GM21515 (cell line): ENCODE data around the gene ENOSF1.
"Not testable (repeated sequence)": the region's sequence is repeated elsewhere in the genome, so short reads cannot be mapped to it uniquely, and the experiment has no call there.

Experiments used
- ATAC-seq: cut with Tn5 transposase; IDR thresholded peaks from one replicate; pipeline ENCODE4 v1.9.1; 2021; ENCODE audit not compliant: unreplicated experiment

Gene ENOSF1, protein sequence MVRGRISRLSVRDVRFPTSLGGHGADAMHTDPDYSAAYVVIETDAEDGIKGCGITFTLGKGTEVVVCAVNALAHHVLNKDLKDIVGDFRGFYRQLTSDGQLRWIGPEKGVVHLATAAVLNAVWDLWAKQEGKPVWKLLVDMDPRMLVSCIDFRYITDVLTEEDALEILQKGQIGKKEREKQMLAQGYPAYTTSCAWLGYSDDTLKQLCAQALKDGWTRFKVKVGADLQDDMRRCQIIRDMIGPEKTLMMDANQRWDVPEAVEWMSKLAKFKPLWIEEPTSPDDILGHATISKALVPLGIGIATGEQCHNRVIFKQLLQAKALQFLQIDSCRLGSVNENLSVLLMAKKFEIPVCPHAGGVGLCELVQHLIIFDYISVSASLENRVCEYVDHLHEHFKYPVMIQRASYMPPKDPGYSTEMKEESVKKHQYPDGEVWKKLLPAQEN

DNA sequence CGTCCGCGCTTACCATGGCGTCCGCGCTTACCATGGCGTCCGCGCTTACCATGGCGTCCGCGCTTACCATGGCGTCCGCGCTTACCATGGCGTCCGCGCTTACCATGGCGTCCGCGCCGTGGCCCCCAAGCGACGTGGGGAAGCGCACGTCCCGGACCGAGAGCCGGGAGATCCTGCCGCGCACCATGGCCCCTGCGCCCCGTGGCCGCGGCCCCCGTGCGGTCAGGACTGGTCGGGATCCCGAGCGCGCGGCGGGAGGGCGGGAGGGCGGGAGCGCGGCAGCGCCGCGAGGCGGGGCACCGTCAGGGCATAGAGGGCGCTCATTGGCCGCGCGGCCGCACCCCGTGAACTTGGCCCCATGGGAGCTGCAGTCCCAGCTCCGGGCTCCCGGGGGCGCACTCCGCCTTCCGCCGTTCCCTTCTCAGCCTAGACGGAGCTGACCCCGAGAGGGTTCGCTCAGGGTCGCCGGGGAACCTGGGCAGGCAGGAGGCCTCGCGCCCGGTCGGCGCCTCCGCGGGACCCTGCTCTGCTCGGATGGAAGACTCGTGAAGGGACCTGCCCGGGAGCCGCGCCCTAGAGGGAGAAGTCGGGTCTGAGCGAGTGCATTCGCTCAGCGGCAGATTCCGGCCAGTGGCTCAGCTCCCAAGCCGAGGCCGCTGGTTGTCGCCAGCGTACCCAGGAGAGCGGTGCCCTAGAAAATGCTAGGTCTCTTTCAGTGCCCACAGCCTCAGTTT, at the start of gene ENOSF1:
Gene ENOSF1, minus strand, starts transcription at position 230 of the 734 bp plus-strand sequence. Its CDS starts 43 bp downstream, at position 187.
- ATAC-seq, result peak; percentile 86

DNA sequence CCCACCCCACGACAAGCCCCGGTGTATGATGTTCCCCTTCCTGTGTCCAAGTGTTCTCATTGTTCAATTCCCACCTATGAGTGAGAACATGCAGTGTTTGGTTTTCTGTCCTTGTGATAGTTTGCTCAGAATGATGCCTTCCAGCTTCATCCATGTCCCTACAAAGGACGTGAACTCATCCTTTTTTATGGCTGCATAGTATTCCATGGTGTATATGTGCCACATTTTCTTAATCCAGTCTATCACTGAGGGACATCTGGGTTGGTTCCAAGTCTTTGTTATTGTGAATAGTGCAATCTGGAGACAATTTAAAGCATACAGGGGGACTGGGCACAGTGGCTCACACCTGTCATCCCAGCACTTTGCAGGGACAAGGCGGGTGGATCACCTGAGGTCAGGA, 47.4 kb upstream of the ENOSF1 start:
- not testable (repeated sequence) for ATAC-seq

DNA sequence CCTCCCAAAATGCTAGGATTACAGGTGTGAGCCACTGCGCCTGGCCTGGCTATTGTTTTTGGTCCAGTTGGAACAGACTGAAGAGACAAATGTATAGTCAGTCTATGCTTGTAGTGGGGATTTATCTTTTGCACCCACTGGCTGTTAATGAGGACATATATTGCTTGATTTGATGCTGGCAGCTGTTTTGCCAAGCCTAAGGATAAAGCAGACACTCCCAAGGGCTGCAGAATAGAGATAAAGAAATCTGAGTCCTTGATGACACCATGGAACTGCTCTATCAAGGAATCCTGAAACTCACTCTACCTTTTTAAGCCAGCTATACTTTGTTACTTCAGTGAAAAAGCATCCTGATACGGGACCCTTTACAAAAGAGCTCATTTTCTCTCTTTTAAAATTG, 43.1 kb upstream of the ENOSF1 start:
- no peak for ATAC-seq

DNA sequence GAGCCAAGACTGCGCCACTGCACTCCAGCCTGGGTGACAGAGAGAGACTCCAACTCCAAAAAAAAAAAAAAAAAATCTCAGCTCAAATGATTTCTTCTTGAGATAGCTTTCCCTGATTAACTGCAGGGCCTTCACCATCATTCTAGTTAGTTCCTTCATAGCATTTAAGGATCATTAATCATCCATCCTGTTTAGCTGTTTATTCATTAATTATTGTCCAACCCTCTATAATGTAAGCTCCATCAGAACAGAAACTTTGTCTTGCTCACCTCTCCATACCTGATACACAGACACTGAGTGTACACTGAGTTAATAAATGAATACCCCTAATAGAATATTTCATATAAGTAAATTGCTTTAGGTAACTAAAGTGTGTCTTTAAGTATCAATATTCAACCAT, 42.2 kb upstream of the ENOSF1 start:
- no peak for ATAC-seq

DNA sequence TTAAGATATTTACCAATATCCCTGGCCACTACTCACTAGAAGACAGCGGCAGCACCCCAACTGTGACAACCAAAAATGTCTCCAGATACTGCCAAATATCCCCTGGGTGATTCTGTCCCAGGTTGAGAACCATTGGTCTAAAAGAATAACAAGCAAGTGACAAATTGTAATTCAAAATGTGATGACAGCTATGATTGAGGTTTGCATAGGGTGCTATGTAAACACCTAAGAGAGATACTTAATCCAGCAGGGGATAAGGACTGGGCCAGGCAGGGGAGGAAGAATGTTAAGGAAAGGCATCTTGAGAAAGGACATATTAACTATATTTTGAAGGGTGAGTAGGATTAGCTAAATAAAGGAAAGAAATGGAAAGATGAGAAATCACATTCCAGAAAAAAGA, 38.0 kb upstream of the ENOSF1 start:
- ATAC-seq, result no peak

DNA sequence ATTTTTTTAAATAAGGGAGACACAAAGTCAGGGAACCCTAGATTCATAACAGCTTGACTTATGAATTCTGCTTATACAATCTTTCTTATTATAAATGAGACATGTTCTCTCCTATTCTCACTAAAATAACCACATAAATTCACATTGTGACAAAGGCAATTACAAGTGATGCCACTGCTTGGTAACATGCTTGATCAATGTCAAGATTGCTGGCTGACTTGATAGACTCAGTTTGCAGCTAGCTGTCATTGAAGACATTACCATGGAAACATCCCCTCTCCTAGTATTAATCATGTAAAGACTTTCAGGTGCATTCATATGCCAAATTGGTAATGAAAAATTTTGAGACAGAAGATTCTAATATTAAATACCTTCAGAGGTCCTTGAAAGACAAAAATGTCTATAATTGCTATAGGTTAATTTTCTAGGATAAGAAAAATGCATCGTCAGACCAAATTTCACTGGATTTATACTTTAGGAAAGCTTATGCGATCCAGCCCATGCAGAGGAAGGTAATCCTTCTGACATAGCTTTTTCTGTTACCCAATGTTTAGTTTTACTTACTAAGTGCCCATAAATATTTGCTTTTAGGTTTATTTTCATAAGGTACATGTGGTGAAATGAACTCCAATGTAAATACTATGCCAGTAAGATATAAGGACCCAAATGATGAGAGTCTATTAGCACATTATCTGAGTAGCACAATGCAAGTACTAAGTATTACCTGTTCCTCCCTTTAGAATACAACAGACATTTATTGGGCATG, 32.6 kb upstream of the ENOSF1 start:
- no peak for ATAC-seq

DNA sequence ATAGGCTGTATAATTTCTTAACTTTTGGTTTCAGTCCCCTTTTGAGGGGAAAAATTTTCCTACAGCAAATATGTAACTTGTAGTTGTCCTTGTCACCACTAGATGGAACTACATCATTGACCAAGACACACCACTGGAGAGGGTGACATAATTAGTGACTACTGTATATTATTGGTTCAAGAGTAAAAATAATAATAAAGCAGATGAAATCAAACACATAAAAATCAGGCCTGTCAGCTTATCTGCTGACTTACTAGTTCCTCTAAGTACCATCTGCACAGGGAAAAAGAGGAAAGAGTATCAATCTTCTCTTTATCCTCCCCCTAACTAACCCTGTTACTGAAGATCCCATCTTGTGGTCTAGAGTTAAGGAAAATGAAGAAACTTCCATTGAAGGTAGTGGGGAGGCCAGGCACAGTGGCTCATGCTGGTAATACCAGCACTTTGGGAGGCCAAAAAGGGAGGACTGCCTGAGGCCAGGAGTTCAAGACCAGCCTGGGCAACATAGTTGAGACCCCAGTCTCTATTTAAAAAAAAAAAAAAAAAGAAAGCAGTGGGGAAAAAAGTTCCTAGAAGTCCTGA, 29.6 kb upstream of the ENOSF1 start:
- peak; percentile 75 for ATAC-seq

DNA sequence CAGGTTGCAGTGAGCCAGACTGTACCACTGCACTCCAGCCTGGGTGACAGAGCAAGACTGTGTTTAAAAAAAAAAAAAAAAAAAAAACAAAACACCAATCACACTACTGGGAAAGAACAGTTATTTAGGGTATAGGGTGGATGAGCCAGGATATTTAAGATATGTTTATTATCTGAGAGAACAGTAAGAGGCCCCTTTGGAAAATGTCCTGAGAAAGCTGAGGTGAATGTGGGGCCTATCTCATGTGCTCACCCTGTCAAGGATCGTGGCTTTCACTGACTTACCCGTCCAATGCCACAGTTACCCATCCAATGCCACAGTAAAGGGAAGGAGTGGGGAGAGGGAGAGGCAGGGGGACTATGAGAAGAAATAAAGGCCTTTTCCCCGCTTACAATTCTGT, 19.9 kb upstream of the ENOSF1 start:
- ATAC-seq, result no peak

DNA sequence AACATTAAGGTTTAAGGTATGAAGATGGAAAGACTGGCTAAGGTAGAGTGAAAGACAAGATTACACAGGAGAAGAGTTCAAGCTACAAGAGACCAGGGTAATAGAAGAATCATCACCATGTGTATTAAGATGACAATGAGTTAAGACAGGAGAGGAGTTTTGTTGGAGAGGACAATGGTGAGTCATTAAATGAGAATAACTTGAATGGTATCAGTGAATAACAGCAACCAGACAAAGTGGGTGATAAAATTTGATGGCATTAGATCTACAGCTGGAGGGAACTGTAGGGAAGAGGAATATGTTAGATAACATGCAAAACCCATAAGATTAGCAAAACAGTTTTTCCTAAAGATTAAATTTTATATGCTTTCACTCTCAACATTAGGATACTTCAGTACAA, 18.8 kb upstream of the ENOSF1 start:
- ATAC-seq, result no peak

DNA sequence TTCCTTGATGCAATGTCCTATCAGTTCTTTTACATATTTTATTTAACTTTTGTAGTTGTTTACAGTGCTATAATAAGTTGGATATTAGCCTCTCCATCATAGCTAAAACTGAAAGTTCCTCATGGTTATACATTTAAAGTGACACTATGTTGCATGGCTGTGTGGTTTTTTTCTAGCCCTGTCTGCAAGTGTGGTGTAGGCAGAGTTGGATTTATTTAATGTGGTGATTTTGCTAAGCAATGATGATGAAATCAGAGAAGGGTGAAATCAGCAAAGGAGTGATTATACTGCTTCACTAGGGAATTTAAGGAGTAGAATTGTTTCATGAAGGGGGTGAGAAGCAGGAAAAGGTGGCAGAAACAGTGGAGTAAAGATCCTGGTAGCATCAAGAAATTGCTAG, 18.3 kb upstream of the ENOSF1 start:
- no peak for ATAC-seq

DNA sequence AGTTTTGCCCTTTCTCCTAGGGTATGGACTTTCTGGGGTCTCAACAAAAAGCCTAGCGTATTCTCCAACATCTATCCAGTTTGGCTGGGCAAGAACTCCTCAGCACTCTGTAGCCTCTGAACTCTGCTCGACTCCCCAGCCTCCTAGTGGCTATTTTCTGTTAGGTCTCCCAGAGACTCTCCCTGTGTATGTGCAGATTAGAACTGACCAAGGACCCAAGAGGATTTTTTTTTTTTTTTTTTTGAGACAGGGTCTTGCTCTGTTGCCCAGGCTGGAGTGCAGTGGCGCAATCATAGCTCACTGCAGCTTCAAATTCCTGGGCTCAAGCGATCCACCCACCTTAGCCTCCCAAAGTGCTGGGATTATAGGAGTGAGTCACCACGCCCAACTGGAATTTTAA, 17.7 kb upstream of the ENOSF1 start:
- not testable (repeated sequence) for ATAC-seq

DNA sequence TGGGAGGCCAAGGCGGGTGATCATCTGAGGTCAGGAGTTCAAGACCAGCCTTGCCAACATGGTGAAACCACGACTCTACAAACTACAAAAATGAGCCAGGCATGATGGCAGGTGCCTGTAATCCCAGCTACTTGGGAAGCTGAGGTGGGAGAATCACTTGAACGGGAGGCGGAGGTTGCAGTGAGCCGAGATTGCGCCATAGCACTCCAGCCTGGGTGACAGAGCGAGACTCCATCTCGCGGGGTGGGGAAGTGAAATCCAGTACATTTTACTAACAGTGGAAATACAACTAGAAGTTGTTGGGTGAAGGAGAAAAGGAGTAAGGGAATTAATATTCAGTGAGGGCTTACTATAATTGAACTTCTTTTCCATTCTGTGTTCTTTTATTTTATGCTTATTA, 13.2 kb upstream of the ENOSF1 start:
- ATAC-seq, result no peak

DNA sequence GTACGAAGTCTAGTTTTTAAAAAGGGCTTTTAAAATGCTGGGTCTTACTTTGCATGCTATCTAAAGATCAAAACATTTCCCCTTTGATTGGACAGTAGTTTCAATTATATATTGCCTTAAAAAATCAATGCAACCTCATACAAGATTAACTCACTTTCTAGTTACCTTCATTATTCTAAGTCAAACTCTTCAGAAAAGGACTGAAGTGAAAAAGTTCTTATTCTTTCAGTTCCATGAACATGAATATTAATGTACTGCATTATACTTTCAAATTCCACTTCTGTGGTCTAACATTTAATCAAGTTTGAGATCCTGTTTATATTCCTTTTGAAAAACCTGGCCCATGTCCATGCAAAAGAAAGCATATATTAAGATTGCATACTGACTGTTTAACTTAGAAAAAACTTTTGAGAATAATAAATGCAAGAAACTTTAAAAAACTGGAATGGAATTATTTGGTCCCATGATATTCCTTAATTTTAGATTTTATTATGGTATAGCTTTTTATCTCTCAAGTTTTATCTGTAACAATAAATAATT, 11.2 kb upstream of the ENOSF1 start:
- ATAC-seq, result no peak

DNA sequence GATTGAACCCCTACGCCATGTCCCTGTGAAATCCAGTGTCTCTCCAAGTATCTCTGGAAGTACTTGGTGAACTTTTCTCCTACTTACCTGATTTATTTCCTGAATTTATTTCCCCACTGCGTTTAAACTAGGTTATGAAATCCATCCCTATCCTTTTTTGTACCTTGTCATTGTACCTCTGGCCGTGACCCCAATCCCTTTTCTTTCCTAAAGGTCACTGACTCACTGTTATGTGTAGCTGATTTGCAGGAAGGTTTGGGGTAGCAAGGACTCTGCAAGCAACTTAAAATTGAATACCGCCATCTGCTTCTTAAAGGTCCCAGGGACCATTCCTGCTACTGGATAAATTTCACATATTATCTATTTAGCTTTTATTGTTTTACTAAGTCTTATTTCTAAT, 4.6 kb upstream of the ENOSF1 start:
- ATAC-seq, result no peak

DNA sequence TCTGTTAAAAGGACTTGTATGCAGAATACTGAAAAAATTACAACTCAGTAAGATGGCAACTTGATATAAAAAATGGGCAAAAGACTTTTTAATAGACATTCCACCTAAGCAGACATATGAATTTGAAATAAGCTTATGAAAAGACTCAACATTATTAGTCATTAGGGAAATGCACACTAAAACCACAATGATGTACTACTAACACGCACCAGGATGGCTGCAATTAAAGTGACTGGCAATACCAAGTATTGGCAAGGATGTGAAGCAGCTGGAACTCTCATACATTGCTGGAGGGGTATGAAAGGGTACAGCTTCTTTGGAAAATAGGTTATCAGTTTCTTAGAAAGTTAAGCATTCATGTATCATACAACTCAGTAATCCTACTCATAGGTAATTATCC, 3.2 kb upstream of the ENOSF1 start:
- no peak for ATAC-seq

DNA sequence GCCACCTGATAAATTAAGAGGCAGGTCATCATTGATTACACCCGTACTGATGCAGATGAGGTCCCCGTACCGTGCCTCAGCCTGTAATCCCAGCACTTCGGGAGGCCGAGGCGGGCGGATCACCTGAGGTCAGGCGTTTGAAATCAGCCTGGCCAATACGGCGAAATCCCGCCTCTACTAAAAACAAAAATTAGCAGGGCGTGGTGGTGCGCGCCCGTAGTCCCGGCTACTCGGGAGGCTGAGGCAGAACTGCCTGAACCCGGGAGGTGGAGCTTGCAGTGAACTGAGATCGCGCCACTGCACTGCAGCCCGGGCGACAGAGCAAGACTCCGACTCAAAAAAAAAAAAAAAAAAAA, 683 bp upstream of the ENOSF1 start:
- no peak for ATAC-seq

DNA sequence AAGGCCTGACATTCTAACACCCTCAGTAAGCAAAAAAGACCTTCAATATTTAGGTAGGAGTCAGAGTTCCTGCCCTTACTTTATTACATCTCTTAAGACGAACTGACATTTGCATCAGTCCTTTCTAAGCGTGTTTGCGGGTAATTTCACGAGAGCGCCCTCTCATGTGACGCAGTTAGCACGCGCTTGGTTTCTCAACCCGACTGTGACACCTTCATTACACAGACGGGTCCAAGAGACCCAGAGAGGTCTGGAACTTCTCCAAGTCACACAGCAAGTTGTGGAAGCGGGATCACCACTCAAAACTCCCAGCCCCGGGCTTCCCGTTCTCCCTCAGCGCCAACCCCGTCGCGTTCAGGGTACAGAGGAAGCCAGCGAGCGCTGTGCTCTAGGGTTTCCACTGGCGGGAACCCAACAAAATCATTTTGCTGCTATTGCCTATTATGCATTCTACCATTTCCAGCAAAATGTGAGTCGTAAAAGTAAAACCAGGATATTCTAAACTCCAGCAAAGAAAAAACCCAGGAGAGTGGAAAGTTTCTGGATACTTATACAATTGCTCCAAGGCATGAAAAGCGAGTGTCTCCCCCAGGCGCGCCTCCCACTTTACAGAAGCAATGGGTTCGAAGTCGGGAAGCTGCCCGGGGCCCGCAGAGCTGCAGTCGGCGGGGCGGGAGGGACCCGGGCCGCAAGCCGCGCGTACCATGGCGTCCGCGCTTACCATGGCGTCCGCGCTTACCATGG, 601 bp downstream of the ENOSF1 start:
- ATAC-seq, result peak; percentile 76

DNA sequence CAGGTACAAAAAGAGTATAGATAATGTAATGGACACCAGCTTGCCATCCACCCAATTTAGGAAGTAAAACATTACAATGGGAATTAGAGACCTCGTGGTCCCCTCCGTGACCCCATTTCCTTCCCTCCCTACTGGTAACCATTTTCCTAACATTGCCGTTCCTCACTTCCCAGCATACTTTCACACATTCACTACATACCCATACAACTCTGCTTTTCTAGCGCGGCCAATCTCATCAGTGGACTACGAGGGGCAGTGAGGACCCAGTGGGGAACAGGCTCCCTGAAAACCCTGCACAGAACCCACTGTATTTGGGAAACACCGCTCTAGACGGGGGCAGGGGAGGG, 1.1 kb downstream of the ENOSF1 start:
- peak; percentile 19 for ATAC-seq

DNA sequence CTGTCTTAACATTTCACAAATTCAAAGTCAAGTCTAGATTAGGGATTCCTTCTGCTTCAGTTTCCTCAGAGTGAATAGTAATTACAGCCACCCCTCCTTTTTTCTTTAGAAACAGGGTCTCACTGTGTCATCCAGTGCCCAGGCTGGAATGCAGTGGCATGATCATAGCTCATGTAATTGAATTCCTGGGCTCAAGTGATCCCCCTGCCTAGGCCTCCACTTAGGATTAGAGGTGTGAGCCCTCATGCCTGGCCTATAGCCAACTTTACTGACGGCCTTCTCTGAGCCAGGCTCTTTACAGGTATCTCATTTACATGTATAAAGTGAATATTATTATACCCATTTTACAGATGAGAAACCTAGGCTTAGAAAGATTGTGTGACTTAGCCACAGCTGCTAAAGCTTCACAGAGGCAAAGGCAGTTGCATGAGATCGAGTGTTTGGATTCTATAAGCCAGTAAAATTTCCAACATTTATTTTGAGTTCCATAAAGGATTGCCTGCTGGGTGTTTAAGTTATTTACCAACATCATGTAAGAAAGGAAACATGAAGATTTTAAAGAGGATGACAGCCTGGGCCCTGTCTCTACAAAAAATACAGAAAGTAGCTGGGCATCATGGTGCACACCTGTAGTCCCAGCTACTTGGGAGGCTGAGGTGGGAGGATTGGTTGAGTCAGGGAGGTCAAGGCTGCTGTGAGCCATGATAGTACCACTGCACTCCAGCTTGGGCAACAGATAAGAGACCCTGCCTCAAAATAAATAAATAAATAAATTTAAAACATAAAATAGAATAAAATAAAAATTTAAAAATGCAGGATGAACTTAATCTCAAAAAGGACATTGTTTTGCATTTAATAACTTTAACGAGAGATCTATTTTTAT, 1.8 kb downstream of the ENOSF1 start:
- ATAC-seq, result no peak

DNA sequence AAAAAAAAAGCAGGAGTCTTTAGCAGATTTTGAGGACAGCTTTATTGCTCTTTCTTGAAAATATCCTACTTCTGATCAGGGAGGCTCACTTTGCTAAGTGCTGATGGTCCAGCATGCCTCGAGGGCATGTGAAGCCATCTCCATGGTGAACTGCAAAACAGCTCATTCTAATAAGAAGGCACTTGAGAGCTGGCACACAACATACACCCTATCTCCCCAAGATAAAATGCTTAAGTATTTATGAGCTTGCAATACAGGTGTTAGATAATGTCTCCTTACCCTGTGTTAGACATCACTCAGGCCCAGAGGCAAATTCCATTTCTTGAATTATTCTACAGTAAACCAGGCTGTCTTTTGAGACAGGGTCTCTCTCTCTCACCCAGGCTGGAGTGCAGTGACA, 2.7 kb downstream of the ENOSF1 start:
- no peak for ATAC-seq
